Spleen (tissue), 11 donors: Measurements from ENCODE around the gene TERC. TPM values are rescaled to one million over a fixed set of nuclear protein-coding genes. Genes with fewer than 3 reads are reported as not detected.

Experiments
- DNase-seq: peaks from one replicate; pipeline ENCODE4 v3.0.0-alpha.2; 2020
- H3K27ac ChIP-seq, 8 donors: fragments of 200-600 bp; sonication (generic) in 7 of 8; 1 replicate in 4 of 8; 2 replicates in 4 of 8; pipeline versions ENCODE4 v1.5.0 to v1.8.0; 2016 to 2021; ENCODE audit warnings: inconsistent platforms in 4 of 8, mild to moderate bottlenecking in 4 of 8, moderate library complexity in 1 of 8
- H3K27me3 ChIP-seq, 7 donors: fragments of 200-600 bp; sonication (generic) in 6 of 7; replicated peaks in 1 of 7; 1 replicate in 4 of 7; 2 replicates in 3 of 7; pipeline versions ENCODE4 v1.5.0 to v1.8.0; 2016 to 2021; ENCODE audit warnings: inconsistent platforms in 3 of 7, mild to moderate bottlenecking in 1 of 7
- H3K36me3 ChIP-seq, 6 donors: fragments of 200-600 bp; sonication (generic) in 5 of 6; 1 replicate in 4 of 6; 2 replicates in 2 of 6; pipeline versions ENCODE4 v1.5.0 to v1.8.0; 2016 to 2021; ENCODE audit warnings: inconsistent platforms in 2 of 6
- H3K4me1 ChIP-seq, 6 donors: fragments of 200-600 bp; sonication (generic) in 5 of 6; 1 replicate in 3 of 6; 2 replicates in 3 of 6; pipeline versions ENCODE4 v1.5.0 to v1.8.0; 2016 to 2021; ENCODE audit warnings: inconsistent platforms in 3 of 6
- H3K4me3 ChIP-seq, 8 donors: fragments of 200-600 bp; sonication (generic) in 7 of 8; 1 replicate in 4 of 8; 2 replicates in 4 of 8; pipeline versions ENCODE4 v1.5.0 to v1.8.0; 2016 to 2021; ENCODE audit warnings: inconsistent platforms in 4 of 8, mild to moderate bottlenecking in 4 of 8, moderate library complexity in 2 of 8
- H3K9me3 ChIP-seq, 8 donors: fragments of 200-600 bp; sonication (generic) in 7 of 8; 1 replicate in 4 of 8; 2 replicates in 4 of 8; pipeline versions ENCODE4 v1.5.0 to v1.8.0; 2016 to 2021; ENCODE audit warnings: inconsistent platforms in 4 of 8
- CTCF ChIP-seq, 11 experiments: fragments of 200-600 bp in 7 of 11; fragments of 450-650 bp in 4 of 11; sonication (generic) in 4 of 11; IDR thresholded peaks in 8 of 11; conservative IDR thresholded peaks in 3 of 11; 1 replicate in 7 of 11; 2 replicates in 4 of 11; pipeline versions ENCODE4 v1.4.0 to v1.8.0; 2016 to 2021; ENCODE audit warnings: antibody characterized with exemption in 11 of 11, inconsistent platforms in 4 of 11, mild to moderate bottlenecking in 1 of 11
- POLR2A ChIP-seq, 3 donors: fragments of 450-650 bp; IDR thresholded peaks; one replicate each; pipeline ENCODE4 v1.5.1; 2017; ENCODE audit warnings: antibody characterized with exemption in 3 of 3, mild to moderate bottlenecking in 1 of 3
- POLR2AphosphoS5 ChIP-seq, 3 donors: sonication (generic); formaldehyde crosslinking; IDR thresholded peaks; one replicate each; pipeline ENCODE4 v1.5.1; 2017; ENCODE audit warnings: antibody characterized with exemption in 3 of 3
- WGBS, 5 donors: extraction: QIAGEN DNeasy Blood & Tissue Kit in 3 of 5; methylation state at CpG; one replicate each; pipeline versions ENCODE4 v1.1.5 to v1.1.7; 2013 to 2018; 5-methylcytosine and 5-hydroxymethylcytosine counted together
- intact Hi-C: fragments of 100-400 bp; cut with DNase I; formaldehyde crosslinking; loops from one replicate; pipeline ENCODE4 v1.15.0; 2023; ENCODE audit warnings: low total_unique reads
- polyA plus RNA-seq, 3 donors: library from polyadenylated mRNA; stranded (reverse); fragments of 200-250 nt; gene quantifications; one replicate each; pipeline ENCODE4 v1.2.1, GENCODE V29; 2013
- total RNA-seq, 7 donors: library from RNA; depleted of rRNA in 3 of 7; stranded (reverse); fragments of >200 nt in 3 of 7; fragmentation: NEBNext Ultra II Directional in 4 of 7; extraction: Animal tissue kit (Norgen Biotek cat#: 25700) in 4 of 7; gene quantifications; one replicate each; pipeline versions ENCODE4 v1.1.0 to v1.2.1, GENCODE V29; 2016 to 2021
- donor health status: healthy with polysubstance abuse.
- donor health status: DM: no; HTN: no; CAD: no; lungs with moderate emphysema.
- donor health status: DM: no; HTN: no; CAD: no.
- donor health status: Bipolar disorder and iron deficiency.
- donor health status: healthy.
- donor health status: DM: no; HTN: no; CAD: no.
- donor health status: DM: yes; HTN: yes; CAD: no.

The TERC gene
- total and polyA plus RNA-seq, 10 donors = 0.39 to 105 (median 7.8) TPM; not detected in 2

GRCh38 chr3:169760479-169760878 is 4.4 kb downstream of the TERC start:
- Histone ChIP-seq H3K27ac (no peak overlapping the region), H3K4me1 (peaks cover 0 to 35% (median 20%) of the 10 kb centered on the region in 6 donors), H3K9me3 (peaks cover 0 to 3% (median 0%) of the 10 kb centered on the region in 8 donors), H3K4me3 (no peak overlapping the region), H3K36me3 (no peaks in the 10 kb centered on the region), H3K27me3 (no peaks in the 10 kb centered on the region)
- intact Hi-C loops = loop anchor here (10.0 kb wide), 1 partner anchor 204 kb away; the partner anchor contains the start of gene SEC62
- 79 to 93% (median 85%) methylated on average over 4 of the region's 4 CpGs for WGBS, 5 donors
- no peak for DNase-seq
- TF ChIP-seq CTCF (IDR thresholded peaks at IDR 0.05 in 8 of 11, conservative IDR thresholded peaks at IDR 0.05 in 3 of 11) (no peak), POLR2AphosphoS5 (IDR thresholded peaks at IDR 0.05) (no peak), POLR2A (IDR thresholded peaks at IDR 0.05) (no peak)

GRCh38 chr3:169759256-169759655 is 5.6 kb downstream of the TERC start:
- H3K27me3 ChIP-seq = peaks cover 0 to 3% (median 0%) of the 10 kb centered on the region in 7 donors
- intact Hi-C loops = no loop called here
- TF ChIP-seq POLR2AphosphoS5 (IDR thresholded peaks at IDR 0.05) = no peak
- no peak for TF ChIP-seq CTCF (IDR thresholded peaks at IDR 0.05 in 8 of 11, conservative IDR thresholded peaks at IDR 0.05 in 3 of 11)
- no peak for TF ChIP-seq POLR2A (IDR thresholded peaks at IDR 0.05)
- H3K9me3 ChIP-seq = peaks cover 0 to 3% (median 0%) of the 10 kb centered on the region in 8 donors
- peaks cover 0 to 31% (median 18%) of the 10 kb centered on the region in 6 donors for H3K4me1 ChIP-seq
- no peak overlapping the region for H3K4me3 ChIP-seq
- no peaks in the 10 kb centered on the region for H3K36me3 ChIP-seq
- WGBS, 5 donors = 19 to 39% (median 31%) methylated on average over 2 of the region's 2 CpGs
- no peak for DNase-seq
- peak overlapping the region in 1 of 8 donors; percentile 22 for H3K27ac ChIP-seq

- Histone ChIP-seq H3K27me3 (peaks cover 0 to 3% (median 0%) of the 10 kb centered on the region in 7 donors), H3K9me3 (peaks cover 0 to 3% (median 0%) of the 10 kb centered on the region in 8 donors), H3K4me3 (no peak overlapping the region), H3K4me1 (peaks cover 0 to 24% (median 11%) of the 10 kb centered on the region in 6 donors), H3K36me3 (no peaks in the 10 kb centered on the region), H3K27ac (no peak overlapping the region)
- DNase-seq = no peak
- WGBS, 5 donors = 61 to 69% (median 65%) methylated on average over 5 of the region's 5 CpGs
- TF ChIP-seq CTCF (IDR thresholded peaks at IDR 0.05 in 8 of 11, conservative IDR thresholded peaks at IDR 0.05 in 3 of 11) (no peak), POLR2AphosphoS5 (IDR thresholded peaks at IDR 0.05) (no peak), POLR2A (IDR thresholded peaks at IDR 0.05) (no peak)
- intact Hi-C loops = no loop called here
Observed at GRCh38 chr3:169758359-169758994, 6.4 kb downstream of the TERC start.

- 68 to 82% (median 76%) methylated on average over 2 of the region's 2 CpGs for WGBS, 5 donors
- peaks cover 0 to 6% (median 0%) of the 10 kb centered on the region in 7 donors for H3K27me3 ChIP-seq
- H3K27ac ChIP-seq = no peak overlapping the region
- intact Hi-C loops = no loop called here
- TF ChIP-seq POLR2A (IDR thresholded peaks at IDR 0.05) (no peak), CTCF (IDR thresholded peaks at IDR 0.05 in 8 of 11, conservative IDR thresholded peaks at IDR 0.05 in 3 of 11) (no peak), POLR2AphosphoS5 (IDR thresholded peaks at IDR 0.05) (no peak)
- no peaks in the 10 kb centered on the region for H3K9me3 ChIP-seq
- DNase-seq = no peak
- H3K36me3 ChIP-seq = no peaks in the 10 kb centered on the region
- H3K4me3 ChIP-seq = no peak overlapping the region
- H3K4me1 ChIP-seq = peaks cover 0 to 13% (median 0%) of the 10 kb centered on the region in 6 donors
Observed at GRCh38 chr3:169755488-169755887, 9.4 kb downstream of the TERC start.
